GM12878 (cell line): ENCODE results near the gene SYPL2. TPM values are rescaled to one million over a fixed set of nuclear protein-coding genes. Genes with fewer than 3 reads are reported as not detected.

ENCODE experiments used
- ATAC-seq: fragments of 200-7000 bp; cut with Tn5 transposase; 3 replicates; pipeline ENCODE4 v1.9.1; 2020; ENCODE audit warnings: mild to moderate bottlenecking, moderate library complexity
- BruUV-seq: library from RNA; stranded (reverse); fragments of 400-500 nt; replicated peaks from 2 replicates; lab custom pipeline; 2021; lab: Mats Ljungman, UMichigan
- CTCF ChIA-PET: fragments of 300-600 bp; sonication (Branson Sonifier 250); formaldehyde crosslinking; extraction: SDS; loops from one replicate; lab custom pipeline; 2021; ENCODE audit warnings: inconsistent platforms; lab: Yijun Ruan, JAX
- POLR2A ChIA-PET: fragments of 350-600 bp; formaldehyde crosslinking; extraction: SDS; loops from one replicate; lab custom pipeline; 2021; ENCODE audit warnings: inconsistent platforms; lab: Charles Lee
- RAD21 ChIA-PET: fragments of 300-600 bp; sonication (Branson Sonifier 250); formaldehyde crosslinking; loops from one replicate; lab custom pipeline; 2023; ENCODE audit warnings: antibody characterized with exemption; ENCODE audit not compliant: unreplicated experiment; lab: Charles Lee
- SMC1A ChIA-PET: fragments of 300-600 bp; sonication (Branson Sonifier 250); formaldehyde crosslinking; loops from one replicate; lab custom pipeline; 2023; ENCODE audit not compliant: unreplicated experiment, uncharacterized antibody; lab: Charles Lee
- DNase-seq: peaks from one replicate; pipeline ENCODE4 v3.0.0-alpha.2; 2011; ENCODE audit warnings: low read depth, low spot score
- FAIRE-seq: peaks from 3 replicates; lab custom pipeline; 2011; peaks lifted over from hg19 to GRCh38; lab: Jason Lieb, UNC
- H2AFZ ChIP-seq: 2 replicates; pipeline ENCODE4 v1.6.0; 2011; ENCODE audit warnings: low read depth, low read length, control low read depth; ENCODE audit not compliant: control insufficient read depth
- H3K27ac ChIP-seq: 2 replicates; pipeline ENCODE4 v1.5.1; 2011; ENCODE audit warnings: control low read depth; ENCODE audit not compliant: control insufficient read depth, insufficient read depth
- H3K27me3 ChIP-seq, 2 experiments: replicated peaks in 1 of 2; 2 replicates each; pipeline versions ENCODE4 v1.6.0 to v1.6.1; 2011; ENCODE audit warnings: low read length in 1 of 2; ENCODE audit not compliant: control insufficient read depth in 2 of 2, insufficient read depth in 2 of 2
- H3K36me3 ChIP-seq, 2 experiments: 2 replicates each; pipeline ENCODE4 v1.5.1; 2011; ENCODE audit warnings: low read length in 1 of 2; ENCODE audit not compliant: control insufficient read depth in 2 of 2, insufficient read depth in 2 of 2
- H3K4me1 ChIP-seq: 2 replicates; pipeline ENCODE4 v1.6.1; 2011; ENCODE audit warnings: mild to moderate bottlenecking, low read length, moderate library complexity, mixed read lengths; ENCODE audit not compliant: control insufficient read depth, insufficient read depth
- H3K4me2 ChIP-seq: 2 replicates; pipeline ENCODE4 v1.6.0; 2011; ENCODE audit warnings: control low read depth; ENCODE audit not compliant: control insufficient read depth, insufficient read depth
- H3K4me3 ChIP-seq: fragments of 200-600 bp; sonication (generic); 2 replicates; pipeline ENCODE4 v1.5.1; 2016
- H3K79me2 ChIP-seq: 2 replicates; pipeline ENCODE4 v1.6.0; 2011; ENCODE audit warnings: low read length; ENCODE audit not compliant: control insufficient read depth, insufficient read depth
- H3K9ac ChIP-seq: 2 replicates; pipeline ENCODE4 v1.8.0; 2011; ENCODE audit warnings: low read length, control low read depth, mixed read lengths; ENCODE audit not compliant: control insufficient read depth, insufficient read depth
- H3K9me3 ChIP-seq: replicated peaks from 3 replicates; pipeline ENCODE4 v1.5.1; 2011; ENCODE audit warnings: mild to moderate bottlenecking, low read length; ENCODE audit not compliant: control insufficient read depth, insufficient read depth
- H4K20me1 ChIP-seq: 2 replicates; pipeline ENCODE4 v1.6.0; 2011; ENCODE audit not compliant: control insufficient read depth, insufficient read depth
- GATAD2B ChIP-seq: fragments of 450-650 bp; conservative IDR thresholded peaks from 2 replicates; pipeline ENCODE4 v1.6.1; 2017; ENCODE audit warnings: low read depth, mild to moderate bottlenecking, moderate library complexity
- RELA ChIP-seq: fragments of 450-650 bp; IDR thresholded peaks from 2 replicates; pipeline ENCODE4 v1.8.0; 2014; ENCODE audit warnings: borderline replicate concordance; ENCODE audit not compliant: partially characterized antibody
- SIN3A ChIP-seq: IDR thresholded peaks from 2 replicates; pipeline ENCODE4 v1.6.1; 2012; ENCODE audit warnings: low read depth, low read length, improper control_type of control experiment
- WGBS: methylation state at CpG from one replicate; pipeline ENCODE4 v1.1.6; 2016; ENCODE audit warnings: low lambda C conversion rate; ENCODE audit not compliant: insufficient replicate concordance, insufficient coverage; ENCODE audit errors: missing lambda C conversion rate; 5-methylcytosine and 5-hydroxymethylcytosine counted together
- in situ Hi-C: fragments of 300-500 bp; cut with MboI; formaldehyde crosslinking; loops from 9 replicates; pipeline ENCODE4 v1.14.3; 2018; ENCODE audit warnings: mixed read lengths
- intact Hi-C: fragments of 100-400 bp; cut with micrococcal nuclease; formaldehyde crosslinking; loops from one replicate; pipeline ENCODE4 v1.14.2; 2022; ENCODE audit not compliant: unreplicated experiment
- polyA plus RNA-seq, 11 experiments: library from polyadenylated mRNA; depleted of rRNA in 4 of 11; unstranded in 6 of 11; stranded (reverse) in 5 of 11; fragments of >200 nt; fragmentation: Nextera tagmentation in 4 of 11; fragmentation: Illumina TruSeq in 1 of 11; extraction: Ambion mirVana in 4 of 11; extraction: Trizol in 1 of 11; gene quantifications; 1 replicate in 1 of 11; 2 replicates in 10 of 11; pipeline versions ENCODE4 v1.2.1 to v1.2.3, GENCODE V29; 2011 to 2016; ENCODE audit warnings: inconsistent platforms in 2 of 11, missing spikeins in 2 of 11, low read depth in 1 of 11
- total RNA-seq, 4 experiments: library from RNA; depleted of rRNA in 3 of 4; stranded (reverse); fragments of >200 nt in 3 of 4; fragmentation: Illumina TruSeq in 1 of 4; extraction: Trizol in 1 of 4; gene quantifications; 2 replicates each; pipeline versions ENCODE4 v1.2.1 to v1.2.3, GENCODE V29; 2013 to 2021
- TF ChIP-seq, protein P1 (sequence below): IDR thresholded peaks from 2 replicates; pipeline ENCODE4 v1.6.1; 2012; ENCODE audit warnings: low read length, inconsistent platforms
- TF ChIP-seq, protein P2 (sequence below), 3 experiments: IDR thresholded peaks in 2 of 3; conservative IDR thresholded peaks in 1 of 3; 2 replicates each; pipeline ENCODE4 v1.5.1; 2011; ENCODE audit warnings: low read depth in 3 of 3, low read length in 3 of 3, mild to moderate bottlenecking in 3 of 3, control low read depth in 2 of 3, moderate library complexity in 2 of 3, inconsistent platforms in 1 of 3, mixed read lengths in 1 of 3; ENCODE audit not compliant: control insufficient read depth in 2 of 3, insufficient read depth in 1 of 3; ENCODE audit errors: extremely low read depth in 1 of 3
- TF ChIP-seq, protein P3 (sequence below): IDR thresholded peaks from 2 replicates; pipeline ENCODE4 v1.6.1; 2012; ENCODE audit warnings: low read depth, low read length, improper control_type of control experiment

The SYPL2 gene
- total and polyA plus RNA-seq, 10 of the 15 experiments (the other 5 are each of a cell fraction or from before 2014, with no cell fraction given): 0.04 to 0.11 (median 0.06) TPM; not detected in 3

DNA sequence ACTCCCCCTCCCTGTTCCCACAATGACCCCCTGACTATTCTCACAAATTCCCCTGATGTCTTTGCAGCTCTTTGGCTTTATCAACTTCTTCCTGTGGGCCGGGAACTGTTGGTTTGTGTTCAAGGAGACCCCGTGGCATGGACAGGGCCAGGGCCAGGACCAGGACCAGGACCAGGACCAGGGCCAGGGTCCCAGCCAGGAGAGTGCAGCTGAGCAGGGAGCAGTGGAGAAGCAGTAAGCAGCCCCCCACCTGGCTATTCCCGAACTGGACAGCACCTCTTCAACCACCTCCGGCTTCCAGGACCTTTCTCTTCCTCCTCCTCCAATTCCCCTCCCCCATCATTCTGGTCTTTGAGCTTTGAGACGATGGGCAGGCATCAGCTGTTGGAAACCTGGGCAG is 13.0 kb downstream of the SYPL2 start:
- H3K9ac ChIP-seq: no peak overlapping the region
- 18% methylated on average over 5 of the region's 5 CpGs for WGBS
- H3K4me2 ChIP-seq: no peak overlapping the region
- no peaks in the 10 kb centered on the region for H3K36me3 ChIP-seq
- no peak overlapping the region for H3K4me3 ChIP-seq
- TF ChIP-seq SIN3A (no peak), GATAD2B (no peak), RELA (no peak)
- TF ChIP-seq, protein P1, sequence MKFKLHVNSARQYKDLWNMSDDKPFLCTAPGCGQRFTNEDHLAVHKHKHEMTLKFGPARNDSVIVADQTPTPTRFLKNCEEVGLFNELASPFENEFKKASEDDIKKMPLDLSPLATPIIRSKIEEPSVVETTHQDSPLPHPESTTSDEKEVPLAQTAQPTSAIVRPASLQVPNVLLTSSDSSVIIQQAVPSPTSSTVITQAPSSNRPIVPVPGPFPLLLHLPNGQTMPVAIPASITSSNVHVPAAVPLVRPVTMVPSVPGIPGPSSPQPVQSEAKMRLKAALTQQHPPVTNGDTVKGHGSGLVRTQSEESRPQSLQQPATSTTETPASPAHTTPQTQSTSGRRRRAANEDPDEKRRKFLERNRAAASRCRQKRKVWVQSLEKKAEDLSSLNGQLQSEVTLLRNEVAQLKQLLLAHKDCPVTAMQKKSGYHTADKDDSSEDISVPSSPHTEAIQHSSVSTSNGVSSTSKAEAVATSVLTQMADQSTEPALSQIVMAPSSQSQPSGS: no peak
- TF ChIP-seq, protein P2, sequence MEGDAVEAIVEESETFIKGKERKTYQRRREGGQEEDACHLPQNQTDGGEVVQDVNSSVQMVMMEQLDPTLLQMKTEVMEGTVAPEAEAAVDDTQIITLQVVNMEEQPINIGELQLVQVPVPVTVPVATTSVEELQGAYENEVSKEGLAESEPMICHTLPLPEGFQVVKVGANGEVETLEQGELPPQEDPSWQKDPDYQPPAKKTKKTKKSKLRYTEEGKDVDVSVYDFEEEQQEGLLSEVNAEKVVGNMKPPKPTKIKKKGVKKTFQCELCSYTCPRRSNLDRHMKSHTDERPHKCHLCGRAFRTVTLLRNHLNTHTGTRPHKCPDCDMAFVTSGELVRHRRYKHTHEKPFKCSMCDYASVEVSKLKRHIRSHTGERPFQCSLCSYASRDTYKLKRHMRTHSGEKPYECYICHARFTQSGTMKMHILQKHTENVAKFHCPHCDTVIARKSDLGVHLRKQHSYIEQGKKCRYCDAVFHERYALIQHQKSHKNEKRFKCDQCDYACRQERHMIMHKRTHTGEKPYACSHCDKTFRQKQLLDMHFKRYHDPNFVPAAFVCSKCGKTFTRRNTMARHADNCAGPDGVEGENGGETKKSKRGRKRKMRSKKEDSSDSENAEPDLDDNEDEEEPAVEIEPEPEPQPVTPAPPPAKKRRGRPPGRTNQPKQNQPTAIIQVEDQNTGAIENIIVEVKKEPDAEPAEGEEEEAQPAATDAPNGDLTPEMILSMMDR (IDR thresholded peaks at IDR 0.05 in 2 of 3, conservative IDR thresholded peaks at IDR 0.05 in 1 of 3; ENCODE audit: control insufficient read depth in 2 of 3, extremely low read depth in 1 of 3, insufficient read depth in 1 of 3, low read depth in 3 of 3, low read length in 3 of 3): no peak
- TF ChIP-seq, protein P3, sequence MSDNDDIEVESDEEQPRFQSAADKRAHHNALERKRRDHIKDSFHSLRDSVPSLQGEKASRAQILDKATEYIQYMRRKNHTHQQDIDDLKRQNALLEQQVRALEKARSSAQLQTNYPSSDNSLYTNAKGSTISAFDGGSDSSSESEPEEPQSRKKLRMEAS: no peak
- DNase-seq (no peak), FAIRE-seq (no peak), ATAC-seq (no peak)
- H3K79me2 ChIP-seq: peaks cover 3% of the 10 kb centered on the region
- H3K27me3 ChIP-seq: peaks cover 0 to 6% of the 10 kb centered on the region in 2 experiments
- H4K20me1 ChIP-seq: no peaks in the 10 kb centered on the region
- SMC1A ChIA-PET: no interaction called here
- CTCF ChIA-PET: interaction anchor here (0.6 to 2.1 kb wide), 4 partner anchors 11 to 53 kb away, joined by 3 to 17 read pairs (median 4); no protein-coding TSS in a partner anchor
- intact Hi-C loops: no loop called here
- peaks cover 4% of the 10 kb centered on the region for H3K4me1 ChIP-seq
- in situ Hi-C loops: no loop called here
- RAD21 ChIA-PET: interaction anchor here (1.2 kb wide), 1 partner anchor 52 kb away, joined by 3 read pairs; no protein-coding TSS in a partner anchor
- POLR2A ChIA-PET: no interaction called here
- BruUV-seq: no TSS peak
- no peak overlapping the region for H3K27ac ChIP-seq
- no peaks in the 10 kb centered on the region for H3K9me3 ChIP-seq
- H2AFZ ChIP-seq: no peak overlapping the region
